ENCODE results near the gene PCDH19. TPM values are rescaled to one million over a fixed set of nuclear protein-coding genes. Genes with fewer than 3 reads are reported as not detected.

PCDH19 gene
- total RNA-seq, 2 experiments from 2014 or later, result not detected

- Mint-ChIP-seq H3K4me3 (no peak overlapping the region), H3K36me3 (ENCODE audit: low read depth) (no peaks in the 10 kb centered on the region), H3K4me1 (ENCODE audit: low read depth) (peaks cover 3% of the 10 kb centered on the region), H3K27ac (no peak overlapping the region), H3K27me3 (peaks cover 52% of the 10 kb centered on the region), H3K9me3 (peaks cover 1% of the 10 kb centered on the region)
- ATAC-seq (no peak), DNase-seq (no peak)
- CTCF ChIA-PET, result no interaction called here
- POLR2A ChIA-PET, result no interaction called here
- no peak for TF ChIP-seq CTCF (IDR thresholded peaks at IDR 0.05)
- intact Hi-C loops (cut with micrococcal nuclease), result no loop called here
Measured at GRCh38 chrX:100407784-100408712, 2.0 kb downstream of the PCDH19 start.

GRCh38 chrX:100407147-100407783, 2.8 kb downstream of the PCDH19 start:
- peaks cover 3% of the 10 kb centered on the region for H3K4me1 Mint-ChIP-seq (ENCODE audit: low read depth)
- ChIA-PET POLR2A (no interaction called here), CTCF (no interaction called here)
- ATAC-seq (no peak), DNase-seq (no peak)
- no peak overlapping the region for H3K27ac Mint-ChIP-seq
- peaks cover 45% of the 10 kb centered on the region for H3K27me3 Mint-ChIP-seq
- no peaks in the 10 kb centered on the region for H3K36me3 Mint-ChIP-seq (ENCODE audit: low read depth)
- H3K4me3 Mint-ChIP-seq, result no peak overlapping the region
- intact Hi-C loops (cut with micrococcal nuclease), result no loop called here
- no peak for TF ChIP-seq CTCF (IDR thresholded peaks at IDR 0.05)
- H3K9me3 Mint-ChIP-seq, result peaks cover 1% of the 10 kb centered on the region

DNA sequence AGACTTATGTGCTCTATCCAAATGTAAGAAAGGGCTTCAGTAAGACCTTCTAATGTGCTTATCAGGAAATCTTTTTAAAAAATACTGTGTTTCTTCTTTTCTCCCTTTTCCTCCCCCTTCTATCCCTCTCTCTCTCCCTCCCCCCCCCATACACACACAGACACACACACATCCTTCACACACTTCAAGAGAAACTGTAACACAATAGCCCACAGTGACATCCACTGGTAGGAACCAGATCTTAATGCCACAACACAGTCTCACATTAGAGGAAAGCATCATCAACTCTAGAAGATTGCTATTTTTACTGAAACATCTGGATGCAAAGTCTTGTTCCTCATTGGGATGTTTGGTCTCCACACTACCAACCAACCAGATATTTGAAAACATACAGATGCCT, 4.6 kb downstream of the PCDH19 start:
- Mint-ChIP-seq H3K4me3 (no peak overlapping the region), H3K9me3 (peaks cover 1% of the 10 kb centered on the region), H3K27ac (no peak overlapping the region), H3K36me3 (ENCODE audit: low read depth) (no peaks in the 10 kb centered on the region), H3K27me3 (peaks cover 34% of the 10 kb centered on the region), H3K4me1 (ENCODE audit: low read depth) (peaks cover 3% of the 10 kb centered on the region)
- DNase-seq (no peak), ATAC-seq (no peak)
- TF ChIP-seq CTCF (IDR thresholded peaks at IDR 0.05), result no peak
- ChIA-PET POLR2A (no interaction called here), CTCF (no interaction called here)
- intact Hi-C loops (cut with micrococcal nuclease), result no loop called here

DNA sequence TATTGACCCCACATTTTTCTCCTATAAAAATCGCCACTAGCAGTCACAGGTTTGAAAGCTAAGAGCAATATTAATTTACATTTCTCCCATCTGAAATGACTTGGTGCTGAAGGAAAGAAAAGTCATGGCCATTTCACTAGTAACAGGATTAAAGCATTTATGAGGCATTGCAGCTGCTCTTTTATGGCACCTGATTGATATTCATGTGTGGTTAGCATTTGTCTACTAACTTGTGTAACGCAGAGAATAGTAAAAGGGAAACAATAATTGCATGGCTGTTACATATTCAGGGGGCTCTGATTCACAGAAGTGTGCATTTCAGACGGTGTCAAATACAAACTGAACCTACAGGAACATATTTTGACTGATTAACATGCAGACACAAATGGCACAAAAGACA, 5.2 kb downstream of the PCDH19 start:
- DNase-seq (no peak), ATAC-seq (no peak)
- no peak for TF ChIP-seq CTCF (IDR thresholded peaks at IDR 0.05)
- intact Hi-C loops (cut with micrococcal nuclease), result no loop called here
- Mint-ChIP-seq H3K9me3 (peaks cover 1% of the 10 kb centered on the region), H3K36me3 (ENCODE audit: low read depth) (no peaks in the 10 kb centered on the region), H3K27me3 (peaks cover 33% of the 10 kb centered on the region), H3K27ac (no peak overlapping the region), H3K4me3 (no peak overlapping the region), H3K4me1 (ENCODE audit: low read depth) (peaks cover 3% of the 10 kb centered on the region)
- CTCF ChIA-PET, result no interaction called here
- POLR2A ChIA-PET, result no interaction called here

GRCh38 chrX:100395781-100396180, 14.3 kb downstream of the PCDH19 start:
- Mint-ChIP-seq H3K9me3 (no peaks in the 10 kb centered on the region), H3K4me3 (no peak overlapping the region), H3K36me3 (ENCODE audit: low read depth) (no peaks in the 10 kb centered on the region), H3K27me3 (no peaks in the 10 kb centered on the region), H3K4me1 (ENCODE audit: low read depth) (no peaks in the 10 kb centered on the region), H3K27ac (no peak overlapping the region)
- ChIA-PET CTCF (no interaction called here), POLR2A (no interaction called here)
- TF ChIP-seq CTCF (IDR thresholded peaks at IDR 0.05), result no peak
- DNase-seq, result no peak
- intact Hi-C loops (cut with micrococcal nuclease), result no loop called here
- ATAC-seq, result no peak

Data from activated CD8-positive, alpha-beta T cell treated with anti-CD3 and anti-CD28 coated beads for 36 hours (primary cell).